Karpas-422 (cell line): Measurements from ENCODE around the gene AADACL3. TPM values are rescaled to one million over a fixed set of nuclear protein-coding genes. Genes with fewer than 3 reads are reported as not detected.
A peak's percentile ranks its signal among the peaks of the same experiment; 100 is the strongest.

Source experiments
- DNase-seq: peaks from one replicate; pipeline ENCODE4 v3.0.0-alpha.2; 2015
- H2AFZ ChIP-seq: fragments of 200-600 bp; sonication (generic); 2 replicates; pipeline ENCODE4 v1.6.1; 2014; ENCODE audit warnings: antibody characterized with exemption, low read length, mixed read lengths
- H3K27ac ChIP-seq: fragments of 200-600 bp; sonication (generic); 2 replicates; pipeline ENCODE4 v1.5.1; 2014; ENCODE audit warnings: mild to moderate bottlenecking, low read length, moderate library complexity
- H3K27me3 ChIP-seq: fragments of 200-600 bp; sonication (generic); 2 replicates; pipeline ENCODE4 v1.6.1; 2014; ENCODE audit warnings: low read length, mixed read lengths
- H3K36me3 ChIP-seq: fragments of 200-600 bp; sonication (generic); 2 replicates; pipeline ENCODE4 v1.6.1; 2014; ENCODE audit warnings: low read length, mixed read lengths; ENCODE audit not compliant: insufficient read depth
- H3K4me1 ChIP-seq: fragments of 200-600 bp; sonication (generic); 2 replicates; pipeline ENCODE4 v1.6.1; 2014; ENCODE audit warnings: mild to moderate bottlenecking, low read length, mixed read lengths
- H3K4me2 ChIP-seq: fragments of 200-600 bp; sonication (generic); 2 replicates; pipeline ENCODE4 v1.6.1; 2014; ENCODE audit warnings: low read length, low read depth, mild to moderate bottlenecking; ENCODE audit not compliant: poor library complexity, severe bottlenecking
- H3K4me3 ChIP-seq: fragments of 200-600 bp; sonication (generic); 2 replicates; pipeline ENCODE4 v1.5.1; 2014; ENCODE audit warnings: mild to moderate bottlenecking, antibody characterized with exemption, low read length, mixed read lengths
- H3K79me2 ChIP-seq: fragments of 200-600 bp; sonication (generic); 2 replicates; pipeline ENCODE4 v1.6.1; 2014; ENCODE audit warnings: mild to moderate bottlenecking, low read length, mixed read lengths
- H3K9ac ChIP-seq: fragments of 200-600 bp; sonication (generic); 2 replicates; pipeline ENCODE4 v1.6.0; 2014; ENCODE audit warnings: low read length
- H3K9me2 ChIP-seq: fragments of 200-600 bp; sonication (generic), shearing (Covaris generic); replicated peaks from 2 replicates; pipeline ENCODE4 v1.6.0; 2014; ENCODE audit warnings: mild to moderate bottlenecking, low read length, moderate library complexity; ENCODE audit not compliant: insufficient read depth
- H3K9me3 ChIP-seq: fragments of 300-700, 200-600 bp; sonication (generic); 2 replicates; pipeline ENCODE4 v1.6.1; 2014; ENCODE audit warnings: low read length, mixed read lengths
- H4K20me1 ChIP-seq: fragments of 200-600 bp; sonication (generic); 2 replicates; pipeline ENCODE4 v1.6.1; 2014; ENCODE audit warnings: mild to moderate bottlenecking, antibody characterized with exemption, low read length, low read depth; ENCODE audit not compliant: insufficient read depth
- total RNA-seq: library from RNA; depleted of rRNA; stranded (reverse); fragments of >200 nt; shearing (Covaris generic); gene quantifications from 2 replicates; pipeline ENCODE4 v1.2.3, GENCODE V29; 2014; ENCODE audit warnings: low replicate concordance

Gene AADACL3
- total RNA-seq, 1 experiment from 2014 or later = not detected

- Histone ChIP-seq H2AFZ (no peak within 1 kb of the TSS), H3K4me3 (no peak within 1 kb of the TSS), H3K9ac (no peak within 1 kb of the TSS), H3K36me3 (no peaks in the 10 kb centered on the region), H4K20me1 (no peaks in the 10 kb centered on the region), H3K27ac (no peak within 1 kb of the TSS), H3K9me3 (peaks cover 13% of the 10 kb centered on the region; the same call in 1 of the 2 replicates), H3K9me2 (no peaks in the 10 kb centered on the region), H3K79me2 (no peaks in the 10 kb centered on the region), H3K27me3 (no peaks in the 10 kb centered on the region), H3K4me2 (no peak within 1 kb of the TSS), H3K4me1 (no peaks in the 10 kb centered on the region)
- no peak for DNase-seq
These were observed 30.0 kb downstream of the AADACL3 start, which contains the start of gene CFAP107 for GRCh38 chr1:12745992-12746323. CFAP107 (plus strand) TSS chr1:12746200; CDS start chr1:12746431, 231 bp downstream.

- Histone ChIP-seq H4K20me1 (no peaks in the 10 kb centered on the region), H3K27ac (no peak overlapping the region), H3K9ac (no peak overlapping the region), H3K4me3 (no peak overlapping the region), H2AFZ (no peak overlapping the region), H3K36me3 (no peaks in the 10 kb centered on the region), H3K9me3 (peaks cover 13% of the 10 kb centered on the region; the same call in 1 of the 2 replicates), H3K4me2 (no peak overlapping the region), H3K27me3 (no peaks in the 10 kb centered on the region), H3K79me2 (no peaks in the 10 kb centered on the region), H3K4me1 (no peaks in the 10 kb centered on the region), H3K9me2 (no peaks in the 10 kb centered on the region)
- DNase-seq = no peak
These were observed 33.0 kb downstream of the AADACL3 start for GRCh38 chr1:12748778-12749355.

DNA sequence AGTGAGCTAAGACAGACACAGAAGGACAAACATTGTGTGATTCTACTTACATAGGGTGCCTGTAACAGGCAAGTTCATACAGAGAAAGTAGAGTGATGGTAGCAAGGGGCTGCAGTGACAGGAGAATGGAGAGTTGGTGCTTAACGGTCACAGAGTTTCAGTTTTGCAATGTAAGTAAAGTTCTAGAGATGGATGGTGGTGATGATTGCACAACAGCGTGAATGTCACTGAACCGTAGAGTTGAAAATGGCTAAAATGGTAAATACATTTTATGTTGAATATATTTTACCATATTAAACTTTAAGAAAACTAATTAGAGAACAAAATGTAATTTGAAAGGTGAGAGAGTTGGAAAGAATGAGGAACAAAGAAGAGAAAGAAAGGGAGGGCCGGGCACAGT is 38.8 kb downstream of the AADACL3 start:
- Histone ChIP-seq H3K79me2 (no peaks in the 10 kb centered on the region), H3K4me3 (no peak overlapping the region), H4K20me1 (no peaks in the 10 kb centered on the region), H3K36me3 (no peaks in the 10 kb centered on the region), H3K27ac (no peak overlapping the region), H3K27me3 (no peaks in the 10 kb centered on the region), H3K9me2 (no peaks in the 10 kb centered on the region), H3K4me1 (no peaks in the 10 kb centered on the region), H3K9ac (no peak overlapping the region), H2AFZ (no peak overlapping the region), H3K9me3 (0 out of 2 replicates have a peak, but pooled peaks cover 2% of the 10 kb centered on the region), H3K4me2 (no peak overlapping the region)
- DNase-seq = no peak

DNA sequence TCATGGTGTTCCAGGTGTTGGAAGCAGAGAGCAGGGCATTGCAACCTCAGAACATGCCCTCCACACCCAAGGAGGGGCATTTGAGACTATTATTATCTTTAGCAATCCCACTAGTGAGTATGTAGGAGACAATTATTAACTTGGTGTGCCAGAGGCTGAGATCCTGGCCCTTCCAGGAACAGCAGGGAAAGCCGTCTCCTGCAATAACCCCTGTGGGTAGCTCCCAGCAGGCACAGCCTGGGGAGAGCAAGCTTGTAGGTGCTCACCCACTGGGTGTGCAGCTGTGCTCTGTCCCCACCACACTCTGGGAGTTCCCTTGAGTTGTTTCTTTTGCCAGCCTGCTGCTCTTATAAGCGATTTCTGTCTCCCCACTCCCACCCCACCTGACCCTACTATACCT is 40.4 kb downstream of the AADACL3 start:
- Histone ChIP-seq H3K36me3 (no peaks in the 10 kb centered on the region), H3K4me3 (no peak overlapping the region), H4K20me1 (no peaks in the 10 kb centered on the region), H3K9ac (no peak overlapping the region), H3K9me3 (no peaks in the 10 kb centered on the region), H3K27ac (no peak overlapping the region), H3K27me3 (no peaks in the 10 kb centered on the region), H3K4me2 (no peak overlapping the region), H3K4me1 (no peaks in the 10 kb centered on the region), H3K9me2 (no peaks in the 10 kb centered on the region), H2AFZ (no peak overlapping the region), H3K79me2 (no peaks in the 10 kb centered on the region)
- DNase-seq = no peak

- H3K9me3 ChIP-seq = no peaks in the 10 kb centered on the region
- H3K27me3 ChIP-seq = no peaks in the 10 kb centered on the region
- no peaks in the 10 kb centered on the region for H3K36me3 ChIP-seq
- H3K27ac ChIP-seq = no peak overlapping the region
- H3K4me3 ChIP-seq = no peak overlapping the region
- H3K4me2 ChIP-seq = no peak overlapping the region
- H3K79me2 ChIP-seq = no peaks in the 10 kb centered on the region
- no peaks in the 10 kb centered on the region for H4K20me1 ChIP-seq
- H3K9me2 ChIP-seq = no peaks in the 10 kb centered on the region
- no peak for DNase-seq
- H3K9ac ChIP-seq = no peak overlapping the region
- H3K4me1 ChIP-seq = no peaks in the 10 kb centered on the region
- no peak overlapping the region for H2AFZ ChIP-seq
These were observed 41.0 kb downstream of the AADACL3 start for GRCh38 chr1:12756768-12757413.

DNA sequence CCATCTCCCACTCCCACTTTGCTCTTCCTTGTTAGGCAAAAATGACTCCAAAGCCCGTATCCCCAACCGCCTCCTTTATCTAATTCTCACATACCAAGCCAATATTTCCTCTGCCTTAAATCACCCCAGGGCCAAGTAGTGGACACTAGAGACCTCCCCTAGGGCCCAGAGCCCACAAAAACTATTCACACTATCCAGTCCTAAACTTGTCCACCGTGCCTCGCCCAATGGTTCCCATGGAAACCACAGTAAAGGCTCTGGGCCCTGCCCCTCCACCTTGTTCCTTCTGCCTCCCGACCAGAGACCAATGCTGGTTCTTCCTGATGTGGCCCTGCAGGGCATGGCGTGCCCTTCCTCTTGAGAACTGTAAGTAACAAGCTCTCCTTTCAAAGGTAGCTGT is 41.9 kb downstream of the AADACL3 start:
- Histone ChIP-seq H3K9me2 (no peaks in the 10 kb centered on the region), H4K20me1 (no peaks in the 10 kb centered on the region), H3K36me3 (no peaks in the 10 kb centered on the region), H3K4me1 (no peaks in the 10 kb centered on the region), H2AFZ (no peak overlapping the region), H3K4me2 (no peak overlapping the region), H3K79me2 (no peaks in the 10 kb centered on the region), H3K4me3 (no peak overlapping the region), H3K9me3 (no peaks in the 10 kb centered on the region), H3K27ac (no peak overlapping the region), H3K27me3 (no peaks in the 10 kb centered on the region), H3K9ac (no peak overlapping the region)
- no peak for DNase-seq

DNA sequence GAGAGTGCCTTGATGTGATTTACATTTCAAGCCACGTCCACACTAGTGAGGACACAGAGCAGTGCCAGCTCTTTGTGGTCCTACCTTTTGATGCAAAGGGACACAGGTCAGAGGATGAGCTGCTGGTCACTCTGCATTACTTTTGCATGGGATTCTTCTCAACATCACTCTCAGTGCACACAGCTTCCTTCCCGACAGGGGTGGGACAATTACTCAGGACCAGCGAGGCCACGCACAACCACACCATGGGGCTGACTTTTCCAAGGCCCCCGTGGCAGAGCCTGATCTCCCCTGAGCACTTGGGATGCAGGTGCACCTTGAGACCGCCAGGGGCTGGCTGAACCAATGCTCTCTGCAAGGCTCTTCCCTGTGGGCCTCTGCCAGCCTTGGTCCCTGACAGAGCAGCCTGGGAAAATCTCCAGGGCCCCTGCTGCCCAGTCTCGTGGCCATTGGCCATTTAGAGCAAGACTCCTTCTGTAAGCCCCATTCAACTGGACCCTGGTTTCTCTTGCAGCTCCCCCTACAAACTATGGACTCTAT is 44.4 kb downstream of the AADACL3 start:
- H3K9ac ChIP-seq = no peak overlapping the region
- no peak overlapping the region for H3K4me2 ChIP-seq
- no peaks in the 10 kb centered on the region for H3K9me3 ChIP-seq
- H3K4me1 ChIP-seq = no peaks in the 10 kb centered on the region
- DNase-seq = peak; percentile 64
- H3K36me3 ChIP-seq = no peaks in the 10 kb centered on the region
- no peak overlapping the region for H3K27ac ChIP-seq
- no peaks in the 10 kb centered on the region for H4K20me1 ChIP-seq
- no peaks in the 10 kb centered on the region for H3K9me2 ChIP-seq
- no peaks in the 10 kb centered on the region for H3K27me3 ChIP-seq
- H3K79me2 ChIP-seq = no peaks in the 10 kb centered on the region
- H3K4me3 ChIP-seq = no peak overlapping the region
- H2AFZ ChIP-seq = no peak overlapping the region

DNA sequence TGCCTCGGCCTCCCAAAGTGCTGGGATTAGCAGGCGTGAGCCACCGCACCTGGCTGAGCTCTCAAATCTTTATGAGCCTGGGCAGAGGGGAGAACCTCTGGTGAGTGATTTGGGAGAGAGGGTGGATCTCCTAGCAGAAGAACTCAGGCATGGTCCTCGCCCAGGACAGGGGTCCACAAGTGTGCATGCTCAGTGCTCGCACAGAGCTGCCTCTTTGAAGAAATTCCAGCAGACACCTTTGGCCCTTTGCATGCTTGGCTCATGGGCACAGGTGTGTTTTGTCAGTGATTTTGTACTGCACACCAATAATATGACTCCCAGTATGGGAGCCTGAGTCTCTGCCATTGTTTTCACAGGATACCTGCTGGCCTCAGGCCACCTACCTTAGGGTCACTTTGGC is 45.9 kb downstream of the AADACL3 start:
- no peak overlapping the region for H2AFZ ChIP-seq
- DNase-seq = no peak
- H3K36me3 ChIP-seq = no peaks in the 10 kb centered on the region

More for the DNA sequence above, 45.9 kb downstream of the AADACL3 start:
- Histone ChIP-seq H3K79me2 (no peaks in the 10 kb centered on the region), H3K9ac (no peak overlapping the region), H4K20me1 (no peaks in the 10 kb centered on the region), H3K9me3 (no peaks in the 10 kb centered on the region), H3K9me2 (no peaks in the 10 kb centered on the region), H3K27me3 (no peaks in the 10 kb centered on the region), H3K27ac (no peak overlapping the region), H3K4me2 (no peak overlapping the region), H3K4me3 (no peak overlapping the region), H3K4me1 (no peaks in the 10 kb centered on the region)
